Right lobe of liver (tissue), 6 donors: ENCODE measurements around the gene SEMG1. TPM values are rescaled to one million over a fixed set of nuclear protein-coding genes. Genes with fewer than 3 reads are reported as not detected.

Source experiments
- ATAC-seq, 4 donors: fragments of 200-7000 bp; cut with Tn5 transposase; one replicate each; pipeline ENCODE4 v1.9.1; 2020; ENCODE audit warnings: mild to moderate bottlenecking in 4 of 4, moderate library complexity in 4 of 4
- DNase-seq, 3 donors: peaks; one replicate each; pipeline ENCODE4 v3.0.0-alpha.2; 2020
- H3K27ac ChIP-seq, 3 donors: fragments of 200-600 bp; one replicate each; pipeline ENCODE4 v1.8.0; 2022
- H3K27me3 ChIP-seq, 2 donors: fragments of 200-600 bp; one replicate each; pipeline ENCODE4 v1.8.0; 2022
- H3K36me3 ChIP-seq, 4 donors: fragments of 200-600 bp; sonication (generic) in 1 of 4; one replicate each; pipeline versions ENCODE4 v1.5.1 to v1.8.0; 2017 to 2022; ENCODE audit warnings: control low read depth in 1 of 4
- H3K4me1 ChIP-seq, 4 donors: fragments of 200-600 bp; sonication (generic) in 1 of 4; one replicate each; pipeline versions ENCODE4 v1.5.1 to v1.8.0; 2017 to 2022; ENCODE audit warnings: control low read depth in 1 of 4
- H3K4me3 ChIP-seq, 3 donors: fragments of 200-600 bp; one replicate each; pipeline ENCODE4 v1.8.0; 2022
- H3K9me3 ChIP-seq, 4 donors: fragments of 200-600 bp; sonication (generic) in 1 of 4; one replicate each; pipeline versions ENCODE4 v1.5.1 to v1.8.0; 2017 to 2022; ENCODE audit warnings: control low read depth in 1 of 4
- POLR2A ChIP-seq: fragments of 450-650 bp; IDR thresholded peaks from one replicate; pipeline ENCODE4 v1.6.1; 2017; ENCODE audit warnings: antibody characterized with exemption, mild to moderate bottlenecking
- WGBS: methylation state at CpG from one replicate; pipeline ENCODE4 v1.1.6; 2018; ENCODE audit warnings: low coverage, low lambda C conversion rate; ENCODE audit not compliant: insufficient coverage; ENCODE audit errors: missing lambda C conversion rate; 5-methylcytosine and 5-hydroxymethylcytosine counted together
- intact Hi-C, 2 donors: fragments of 100-400 bp; cut with DNase I; formaldehyde crosslinking; loops; one replicate each; pipeline versions ENCODE4 v1.11.2 to v1.14.1; 2022
- long read RNA-seq: library from polyadenylated mRNA; unstranded; transcript quantifications from one replicate; pipeline ENCODE4 v2.0.0, GENCODE V29; 2019
- total RNA-seq, 6 experiments: library from RNA; depleted of rRNA in 2 of 6; stranded (reverse); fragments of >200 nt in 2 of 6; fragmentation: NEBNext Ultra II Directional in 3 of 6; extraction: Animal tissue kit (Norgen Biotek cat#: 25700) in 3 of 6; gene quantifications; one replicate each; pipeline versions ENCODE4 v1.1.0 to v1.2.4, GENCODE V29; 2016 to 2023
- TF ChIP-seq, protein P1 (sequence below), 4 donors: fragments of 200-600 bp in 3 of 4; fragments of 450-650 bp in 1 of 4; IDR thresholded peaks; one replicate each; pipeline versions ENCODE4 v1.5.1 to v1.8.0; 2016 to 2022; ENCODE audit warnings: antibody characterized with exemption in 4 of 4, mild to moderate bottlenecking in 2 of 4
- donor health status: DM: no; HTN: yes; CAD: no.
- donor health status: DM: no; HTN: no; CAD: no.
- donor health status: DM: no; HTN: no; CAD: no.
- donor health status: DM: no; HTN: yes; CAD: no.
- donor health status: DM: no; HTN: yes; CAD: no.

SEMG1 gene, protein sequence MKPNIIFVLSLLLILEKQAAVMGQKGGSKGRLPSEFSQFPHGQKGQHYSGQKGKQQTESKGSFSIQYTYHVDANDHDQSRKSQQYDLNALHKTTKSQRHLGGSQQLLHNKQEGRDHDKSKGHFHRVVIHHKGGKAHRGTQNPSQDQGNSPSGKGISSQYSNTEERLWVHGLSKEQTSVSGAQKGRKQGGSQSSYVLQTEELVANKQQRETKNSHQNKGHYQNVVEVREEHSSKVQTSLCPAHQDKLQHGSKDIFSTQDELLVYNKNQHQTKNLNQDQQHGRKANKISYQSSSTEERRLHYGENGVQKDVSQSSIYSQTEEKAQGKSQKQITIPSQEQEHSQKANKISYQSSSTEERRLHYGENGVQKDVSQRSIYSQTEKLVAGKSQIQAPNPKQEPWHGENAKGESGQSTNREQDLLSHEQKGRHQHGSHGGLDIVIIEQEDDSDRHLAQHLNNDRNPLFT
- not detected for total RNA-seq
- long read RNA-seq = 0 reads

DNA sequence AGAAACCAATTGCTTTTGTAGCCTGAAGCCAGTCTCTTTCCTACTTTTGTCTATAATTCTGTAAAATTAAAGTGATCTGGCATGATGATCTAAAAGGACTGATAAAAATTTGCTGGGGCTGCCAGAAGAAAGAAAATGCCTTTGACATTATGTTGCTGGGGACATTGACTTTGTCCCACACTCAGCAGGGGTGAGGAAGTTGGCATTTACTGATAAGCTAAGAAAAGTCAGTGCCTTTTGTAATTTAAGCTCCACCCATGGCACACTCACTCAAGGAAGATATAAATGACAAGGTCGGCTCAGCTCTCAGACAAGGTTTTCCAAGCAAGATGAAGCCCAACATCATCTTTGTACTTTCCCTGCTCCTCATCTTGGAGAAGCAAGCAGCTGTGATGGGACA lies at the start of gene SEMG1:
Gene SEMG1, plus strand, starts transcription at position 309 of the 400 bp plus-strand sequence. Its CDS starts 21 bp downstream, at position 330.
- WGBS = 17% methylated on average over 1 of the region's 1 CpG
- Histone ChIP-seq H3K4me3 (no peak within 1 kb of the TSS), H3K27me3 (no peaks in the 10 kb centered on the region), H3K9me3 (no peaks in the 10 kb centered on the region), H3K36me3 (no peaks in the 10 kb centered on the region), H3K4me1 (no peaks in the 10 kb centered on the region), H3K27ac (no peak within 1 kb of the TSS)
- DNase-seq (no peak), ATAC-seq (no peak)
- intact Hi-C loops = no loop called here
- TF ChIP-seq POLR2A = no peak
- TF ChIP-seq, protein P1, sequence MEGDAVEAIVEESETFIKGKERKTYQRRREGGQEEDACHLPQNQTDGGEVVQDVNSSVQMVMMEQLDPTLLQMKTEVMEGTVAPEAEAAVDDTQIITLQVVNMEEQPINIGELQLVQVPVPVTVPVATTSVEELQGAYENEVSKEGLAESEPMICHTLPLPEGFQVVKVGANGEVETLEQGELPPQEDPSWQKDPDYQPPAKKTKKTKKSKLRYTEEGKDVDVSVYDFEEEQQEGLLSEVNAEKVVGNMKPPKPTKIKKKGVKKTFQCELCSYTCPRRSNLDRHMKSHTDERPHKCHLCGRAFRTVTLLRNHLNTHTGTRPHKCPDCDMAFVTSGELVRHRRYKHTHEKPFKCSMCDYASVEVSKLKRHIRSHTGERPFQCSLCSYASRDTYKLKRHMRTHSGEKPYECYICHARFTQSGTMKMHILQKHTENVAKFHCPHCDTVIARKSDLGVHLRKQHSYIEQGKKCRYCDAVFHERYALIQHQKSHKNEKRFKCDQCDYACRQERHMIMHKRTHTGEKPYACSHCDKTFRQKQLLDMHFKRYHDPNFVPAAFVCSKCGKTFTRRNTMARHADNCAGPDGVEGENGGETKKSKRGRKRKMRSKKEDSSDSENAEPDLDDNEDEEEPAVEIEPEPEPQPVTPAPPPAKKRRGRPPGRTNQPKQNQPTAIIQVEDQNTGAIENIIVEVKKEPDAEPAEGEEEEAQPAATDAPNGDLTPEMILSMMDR (IDR thresholded peaks at IDR 0.05) = no peak

DNA sequence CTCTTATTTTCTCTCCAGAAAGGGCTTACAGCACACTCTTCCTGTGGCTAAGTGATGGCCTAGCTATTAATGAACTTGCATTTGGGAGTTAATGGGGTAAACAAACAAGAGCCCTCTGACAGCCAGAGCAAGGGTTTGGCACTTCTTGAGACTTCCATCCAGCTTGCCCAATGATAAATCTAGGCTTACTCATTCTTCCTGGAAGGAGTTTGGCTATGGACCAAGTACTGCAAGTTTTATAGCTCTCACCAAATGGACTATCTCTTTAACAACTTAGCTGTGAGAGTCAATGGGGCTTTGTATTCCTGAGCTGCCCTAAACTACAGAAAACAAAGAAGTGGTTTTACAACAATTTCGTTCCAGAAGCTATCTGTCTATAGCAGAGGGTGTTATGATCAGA lies 48.9 kb upstream of the SEMG1 start:
- H3K27ac ChIP-seq = no peak overlapping the region
- TF ChIP-seq, protein P1 (IDR thresholded peaks at IDR 0.05) = no peak
- TF ChIP-seq POLR2A = no peak
- no peaks in the 10 kb centered on the region for H3K9me3 ChIP-seq
- no peaks in the 10 kb centered on the region for H3K4me1 ChIP-seq
- ATAC-seq = no peak
- no peaks in the 10 kb centered on the region for H3K36me3 ChIP-seq
- WGBS = 33% methylated on average over 1 of the region's 1 CpG
- H3K27me3 ChIP-seq = no peaks in the 10 kb centered on the region
- DNase-seq = no peak
- H3K4me3 ChIP-seq = no peak overlapping the region
- intact Hi-C loops = no loop called here

DNA sequence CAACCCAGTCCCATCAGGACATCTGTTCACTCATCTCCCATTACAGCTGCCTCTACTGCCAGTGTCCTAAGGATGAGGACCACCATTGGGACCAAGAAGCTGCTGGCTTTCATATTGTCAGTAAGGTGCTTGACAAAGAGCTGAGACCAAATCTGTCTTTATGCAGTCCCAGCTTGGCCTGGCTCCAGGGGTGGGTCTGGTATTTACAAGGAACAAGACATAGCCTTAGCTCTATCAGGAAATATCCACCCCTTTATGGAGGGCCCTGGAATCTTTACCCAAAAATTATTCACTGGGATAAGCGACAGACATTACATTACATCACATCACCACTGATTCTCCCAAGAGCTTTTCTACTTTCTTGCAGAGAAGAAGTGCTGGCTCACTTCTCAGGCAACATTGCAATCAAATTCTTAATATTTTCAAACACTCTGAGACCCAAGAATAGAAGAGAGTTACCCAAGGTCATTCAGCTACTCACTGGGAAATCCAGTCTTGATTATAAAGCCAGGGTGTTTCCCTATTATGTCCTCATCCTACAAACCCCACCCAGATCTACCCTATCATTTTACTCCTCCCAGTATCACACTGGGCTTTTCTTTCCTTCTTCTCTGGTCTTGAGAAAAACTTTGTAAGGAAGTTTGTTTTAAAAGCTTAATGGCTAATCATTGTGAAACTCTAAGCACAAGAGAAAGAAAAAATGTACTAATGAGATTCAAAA lies 43.6 kb upstream of the SEMG1 start:
- H3K27ac ChIP-seq = no peak overlapping the region
- H3K4me1 ChIP-seq = no peaks in the 10 kb centered on the region
- ATAC-seq (no peak), DNase-seq (no peak)
- intact Hi-C loops = no loop called here
- WGBS = 60% methylated on average over 1 of the region's 1 CpG
- TF ChIP-seq, protein P1 (IDR thresholded peaks at IDR 0.05) = no peak
- no peak for TF ChIP-seq POLR2A
- H3K9me3 ChIP-seq = no peaks in the 10 kb centered on the region
- no peaks in the 10 kb centered on the region for H3K27me3 ChIP-seq
- H3K36me3 ChIP-seq = no peaks in the 10 kb centered on the region
- H3K4me3 ChIP-seq = no peak overlapping the region

DNA sequence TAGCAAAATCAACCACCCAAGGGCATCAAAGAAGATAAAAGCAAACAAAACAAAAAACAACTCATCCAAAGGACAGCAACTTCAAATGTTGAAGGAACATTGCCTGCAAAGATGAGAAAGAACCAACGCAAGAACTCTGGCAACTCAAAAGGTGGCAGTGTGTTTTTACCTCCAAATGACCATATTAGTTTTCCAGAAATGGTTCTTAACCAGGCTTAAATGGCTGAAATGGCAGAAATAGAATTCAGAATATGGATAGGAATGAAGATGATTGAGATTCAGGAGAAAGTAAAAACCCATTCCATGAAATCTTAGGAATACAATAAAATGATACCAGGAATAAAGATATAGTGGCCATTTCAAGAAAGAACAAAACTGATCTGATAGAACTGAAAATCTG lies 41.9 kb upstream of the SEMG1 start:
- Histone ChIP-seq H3K9me3 (no peaks in the 10 kb centered on the region), H3K4me3 (no peak overlapping the region), H3K27ac (no peak overlapping the region), H3K36me3 (no peaks in the 10 kb centered on the region), H3K4me1 (no peaks in the 10 kb centered on the region), H3K27me3 (no peaks in the 10 kb centered on the region)
- TF ChIP-seq, protein P1 (IDR thresholded peaks at IDR 0.05) = no peak
- no peak for TF ChIP-seq POLR2A
- DNase-seq = no peak
- WGBS = 75% methylated on average over 1 of the region's 1 CpG
- ATAC-seq = no peak
- intact Hi-C loops = no loop called here
